Natural killer cell treated with Interleukin-12 subunit alpha and Interleukin-12 subunit beta and Interleukin-15 and Interleukin-18, amount 100 ng/mL, for 72 hours (primary cell): ENCODE results near the gene PSPN. TPM values are rescaled to one million over a fixed set of nuclear protein-coding genes. Genes with fewer than 3 reads are reported as not detected.

Experiments
- ATAC-seq, 2 donors: fragments of 150-1000 bp; cut with Tn5 transposase in 1 of 2; sonication (Bioruptor Pico), chemical (Tn5 transposase) in 1 of 2; 2 replicates each; pipeline ENCODE4 v1.10.0; 2021
- DNase-seq: peaks from one replicate; pipeline ENCODE4 v3.0.0; 2022; ENCODE audit warnings: low spot score
- H3K27ac Mint-ChIP-seq, 2 donors: 1 replicate in 1 of 2; 2 replicates in 1 of 2; pipeline ENCODE4 v1.8.0; 2022; ENCODE audit warnings: mixed read lengths in 2 of 2, mild to moderate bottlenecking in 1 of 2, moderate library complexity in 1 of 2
- H3K27me3 Mint-ChIP-seq, 2 donors: 1 replicate in 1 of 2; 2 replicates in 1 of 2; pipeline ENCODE4 v1.8.0; 2022; ENCODE audit warnings: mixed read lengths in 2 of 2
- H3K36me3 Mint-ChIP-seq: one replicate; pipeline ENCODE4 v1.8.0; 2022; ENCODE audit warnings: mixed read lengths
- H3K4me1 Mint-ChIP-seq, 2 donors: 1 replicate in 1 of 2; 2 replicates in 1 of 2; pipeline ENCODE4 v1.8.0; 2022; ENCODE audit warnings: low read depth in 2 of 2, mixed read lengths in 2 of 2, mild to moderate bottlenecking in 1 of 2
- H3K4me3 Mint-ChIP-seq: one replicate; pipeline ENCODE4 v1.8.0; 2022; ENCODE audit warnings: mixed read lengths
- H3K9me3 Mint-ChIP-seq: 2 replicates; pipeline ENCODE4 v1.8.0; 2022; ENCODE audit warnings: mixed read lengths
- total RNA-seq, 2 donors: library from RNA; stranded (reverse); gene quantifications; one replicate each; pipeline ENCODE4 v1.2.3, GENCODE V29; 2022

The PSPN gene
- total RNA-seq, 2 donors from 2014 or later: 1.8 to 1.9 TPM

GRCh38 chr19:6393074-6393982 lies 17.6 kb upstream of the PSPN start, which contains the start of gene GTF2F1:
Gene GTF2F1, minus strand, starts transcription at chr19:6393164. Its CDS starts 169 bp downstream, at chr19:6392995.
- ATAC-seq (peak; percentile 91 to 94), DNase-seq (peak; percentile 95)
- no peaks in the 10 kb centered on the region for H3K27me3 Mint-ChIP-seq
- H3K9me3 Mint-ChIP-seq: no peaks in the 10 kb centered on the region
- H3K27ac Mint-ChIP-seq: peak within 1 kb of the TSS; percentile 92 to 94
- peaks cover 2% of the 10 kb centered on the region for H3K36me3 Mint-ChIP-seq
- H3K4me3 Mint-ChIP-seq: peak within 1 kb of the TSS; percentile 94
- H3K4me1 Mint-ChIP-seq: peaks cover 20 to 26% of the 10 kb centered on the region in 2 donors

- Mint-ChIP-seq H3K36me3 (peaks cover 4% of the 10 kb centered on the region), H3K4me3 (peak overlapping the region; percentile 94), H3K27me3 (no peaks in the 10 kb centered on the region), H3K4me1 (peaks cover 20 to 29% of the 10 kb centered on the region in 2 donors), H3K9me3 (no peaks in the 10 kb centered on the region), H3K27ac (peak overlapping the region; percentile 92 to 94)
- no peak for DNase-seq
- ATAC-seq: no peak
Observed at GRCh38 chr19:6392221-6393073, 16.7 kb upstream of the PSPN start.

- Mint-ChIP-seq H3K27me3 (no peaks in the 10 kb centered on the region), H3K4me1 (peaks cover 9 to 16% of the 10 kb centered on the region in 2 donors), H3K27ac (no peak overlapping the region), H3K9me3 (no peaks in the 10 kb centered on the region), H3K36me3 (peaks cover 4% of the 10 kb centered on the region), H3K4me3 (no peak overlapping the region)
- DNase-seq: no peak
- ATAC-seq: no peak
Observed at GRCh38 chr19:6387372-6387771, 11.6 kb upstream of the PSPN start.

GRCh38 chr19:6384381-6384780 lies 8.6 kb upstream of the PSPN start:
- Mint-ChIP-seq H3K4me3 (no peak overlapping the region), H3K9me3 (no peaks in the 10 kb centered on the region), H3K27me3 (no peaks in the 10 kb centered on the region), H3K4me1 (peaks cover 0 to 4% of the 10 kb centered on the region in 2 donors), H3K36me3 (peaks cover 9% of the 10 kb centered on the region), H3K27ac (no peak overlapping the region)
- ATAC-seq (no peak), DNase-seq (no peak)

- Mint-ChIP-seq H3K27me3 (no peaks in the 10 kb centered on the region), H3K4me3 (no peak overlapping the region), H3K36me3 (peaks cover 6% of the 10 kb centered on the region), H3K4me1 (peaks cover 0 to 1% of the 10 kb centered on the region in 2 donors), H3K27ac (no peak overlapping the region), H3K9me3 (no peaks in the 10 kb centered on the region)
- ATAC-seq (no peak), DNase-seq (no peak)
Observed at GRCh38 chr19:6383188-6383587, 7.5 kb upstream of the PSPN start.

GRCh38 chr19:6381030-6381750 lies 5.5 kb upstream of the PSPN start:
- no peaks in the 10 kb centered on the region for H3K4me1 Mint-ChIP-seq
- peaks cover 5% of the 10 kb centered on the region for H3K36me3 Mint-ChIP-seq
- no peak overlapping the region for H3K27ac Mint-ChIP-seq
- H3K4me3 Mint-ChIP-seq: no peak overlapping the region
- no peaks in the 10 kb centered on the region for H3K9me3 Mint-ChIP-seq
- no peaks in the 10 kb centered on the region for H3K27me3 Mint-ChIP-seq
- ATAC-seq: no peak
- no peak for DNase-seq

GRCh38 chr19:6379744-6380143 lies 4.0 kb upstream of the PSPN start:
- ATAC-seq (no peak), DNase-seq (no peak)
- H3K27ac Mint-ChIP-seq: no peak overlapping the region
- H3K9me3 Mint-ChIP-seq: no peaks in the 10 kb centered on the region
- H3K4me3 Mint-ChIP-seq: no peak overlapping the region
- H3K27me3 Mint-ChIP-seq: no peaks in the 10 kb centered on the region
- no peaks in the 10 kb centered on the region for H3K4me1 Mint-ChIP-seq
- H3K36me3 Mint-ChIP-seq: peaks cover 5% of the 10 kb centered on the region

- H3K36me3 Mint-ChIP-seq: peaks cover 5% of the 10 kb centered on the region
- ATAC-seq: no peak
Observed at GRCh38 chr19:6378486-6378885, 2.8 kb upstream of the PSPN start.

GRCh38 chr19:6378041-6378440 lies 2.3 kb upstream of the PSPN start:
- DNase-seq: no peak
- ATAC-seq: no peak
- H3K4me1 Mint-ChIP-seq: peaks cover 5 to 6% of the 10 kb centered on the region in 2 donors
- H3K27me3 Mint-ChIP-seq: no peaks in the 10 kb centered on the region
- H3K36me3 Mint-ChIP-seq: peaks cover 5% of the 10 kb centered on the region
- H3K4me3 Mint-ChIP-seq: no peak overlapping the region
- no peak overlapping the region for H3K27ac Mint-ChIP-seq
- H3K9me3 Mint-ChIP-seq: no peaks in the 10 kb centered on the region

More at GRCh38 chr19:6378486-6378885, 2.8 kb upstream of the PSPN start:
- Mint-ChIP-seq H3K27ac (no peak overlapping the region), H3K4me1 (peaks cover 3 to 5% of the 10 kb centered on the region in 2 donors), H3K9me3 (no peaks in the 10 kb centered on the region), H3K4me3 (no peak overlapping the region), H3K27me3 (no peaks in the 10 kb centered on the region)
- no peak for DNase-seq

- H3K4me3 Mint-ChIP-seq: no peak overlapping the region
- DNase-seq (no peak), ATAC-seq (no peak)
- no peaks in the 10 kb centered on the region for H3K9me3 Mint-ChIP-seq
- H3K4me1 Mint-ChIP-seq: peaks cover 10 to 11% of the 10 kb centered on the region in 2 donors
- no peak overlapping the region for H3K27ac Mint-ChIP-seq
- H3K27me3 Mint-ChIP-seq: no peaks in the 10 kb centered on the region
- peaks cover 5% of the 10 kb centered on the region for H3K36me3 Mint-ChIP-seq
Observed at GRCh38 chr19:6376512-6377190, 918 bp upstream of the PSPN start.

GRCh38 chr19:6374711-6375410 lies 872 bp downstream of the PSPN start:
- no peak for DNase-seq
- Mint-ChIP-seq H3K9me3 (no peaks in the 10 kb centered on the region), H3K4me3 (no peak overlapping the region), H3K27ac (no peak overlapping the region), H3K27me3 (no peaks in the 10 kb centered on the region), H3K4me1 (peaks cover 11 to 12% of the 10 kb centered on the region in 2 donors), H3K36me3 (peaks cover 3% of the 10 kb centered on the region)
- no peak for ATAC-seq

- no peak overlapping the region for H3K4me3 Mint-ChIP-seq
- no peaks in the 10 kb centered on the region for H3K9me3 Mint-ChIP-seq
- H3K27me3 Mint-ChIP-seq: no peaks in the 10 kb centered on the region
- ATAC-seq: no peak
- H3K4me1 Mint-ChIP-seq: peaks cover 16 to 18% of the 10 kb centered on the region in 2 donors
- no peak for DNase-seq
- H3K36me3 Mint-ChIP-seq: peaks cover 4% of the 10 kb centered on the region
- H3K27ac Mint-ChIP-seq: peak overlapping the region in 1 of 2 donors; percentile 65
Observed at GRCh38 chr19:6374161-6374709, 1.5 kb downstream of the PSPN start.
